Ascending aorta (tissue), 2 donors: Measurements from ENCODE around the gene ASCC1. TPM values are rescaled to one million over a fixed set of nuclear protein-coding genes. Genes with fewer than 3 reads are reported as not detected.

Source experiments
- DNase-seq, 2 donors: peaks; one replicate each; pipeline ENCODE4 v3.0.0-alpha.2; 2019; ENCODE audit warnings: low spot score in 2 of 2
- H3K27ac ChIP-seq, 2 donors: fragments of 200-600 bp; sonication (generic); one replicate each; pipeline ENCODE4 v1.5.1; 2016 to 2017; ENCODE audit warnings: mild to moderate bottlenecking in 1 of 2
- H3K27me3 ChIP-seq: fragments of 200-600 bp; sonication (generic); one replicate; pipeline ENCODE4 v1.5.1; 2017
- H3K36me3 ChIP-seq, 2 donors: fragments of 200-600 bp; sonication (generic); one replicate each; pipeline ENCODE4 v1.5.1; 2016
- H3K4me1 ChIP-seq, 2 donors: fragments of 200-600 bp; sonication (generic); one replicate each; pipeline ENCODE4 v1.5.1; 2016 to 2017; ENCODE audit warnings: mild to moderate bottlenecking in 1 of 2
- H3K4me3 ChIP-seq, 2 donors: fragments of 200-600 bp; sonication (generic); one replicate each; pipeline ENCODE4 v1.5.1; 2016 to 2017; ENCODE audit warnings: mild to moderate bottlenecking in 1 of 2
- H3K9me3 ChIP-seq, 2 donors: fragments of 200-600 bp; sonication (generic); one replicate each; pipeline ENCODE4 v1.5.1; 2016
- CTCF ChIP-seq, 3 experiments: fragments of 200-600 bp in 2 of 3; fragments of 450-650 bp in 1 of 3; sonication (generic) in 2 of 3; IDR thresholded peaks; one replicate each; pipeline ENCODE4 v1.5.1; 2016 to 2019; ENCODE audit warnings: antibody characterized with exemption in 3 of 3, mild to moderate bottlenecking in 1 of 3, moderate library complexity in 1 of 3
- intact Hi-C: fragments of 100-400 bp; cut with DNase I; formaldehyde crosslinking; loops from one replicate; pipeline ENCODE4 v1.15.1; 2023
- total RNA-seq: library from RNA; depleted of rRNA; stranded (reverse); fragments of >200 nt; gene quantifications from one replicate; pipeline ENCODE4 v1.1.0, GENCODE V29; 2016

The ASCC1 gene
- total RNA-seq, 1 donor from 2014 or later: 5.5 TPM

GRCh38 chr10:72243822-72244437 is 27.9 kb upstream of the ASCC1 start:
- Histone ChIP-seq H3K36me3 (no peaks in the 10 kb centered on the region), H3K27me3 (no peaks in the 10 kb centered on the region), H3K4me1 (peaks cover 39 to 68% of the 10 kb centered on the region in 2 donors), H3K9me3 (no peaks in the 10 kb centered on the region), H3K27ac (peak overlapping the region; percentile 84 to 97), H3K4me3 (peak overlapping the region in 1 of 2 donors; percentile 2)
- peak in 1 of 2 donors; percentile 90 for DNase-seq
- peak in 2 of 3 experiments; percentile 18 to 23 for TF ChIP-seq CTCF (IDR thresholded peaks at IDR 0.05)
- intact Hi-C loops: no loop called here

GRCh38 chr10:72242675-72243074 is 26.6 kb upstream of the ASCC1 start:
- intact Hi-C loops: no loop called here
- peak in 1 of 2 donors; percentile 85 for DNase-seq
- Histone ChIP-seq H3K36me3 (peaks cover 0 to 9% of the 10 kb centered on the region in 2 donors), H3K4me3 (no peak overlapping the region), H3K9me3 (no peaks in the 10 kb centered on the region), H3K4me1 (peaks cover 36 to 59% of the 10 kb centered on the region in 2 donors), H3K27ac (peak overlapping the region; percentile 84 to 97), H3K27me3 (no peaks in the 10 kb centered on the region)
- TF ChIP-seq CTCF (IDR thresholded peaks at IDR 0.05): no peak

- Histone ChIP-seq H3K9me3 (no peaks in the 10 kb centered on the region), H3K4me1 (peaks cover 27 to 50% of the 10 kb centered on the region in 2 donors), H3K36me3 (peaks cover 0 to 17% of the 10 kb centered on the region in 2 donors), H3K27me3 (no peaks in the 10 kb centered on the region), H3K27ac (peak overlapping the region; percentile 84 to 97), H3K4me3 (no peak overlapping the region)
- no peak for TF ChIP-seq CTCF (IDR thresholded peaks at IDR 0.05)
- intact Hi-C loops: no loop called here
- DNase-seq: no peak
Measured at GRCh38 chr10:72241691-72242252, 25.7 kb upstream of the ASCC1 start.

- peaks cover 7 to 28% of the 10 kb centered on the region in 2 donors for H3K36me3 ChIP-seq
- H3K4me3 ChIP-seq: no peak overlapping the region
- H3K9me3 ChIP-seq: no peaks in the 10 kb centered on the region
- TF ChIP-seq CTCF (IDR thresholded peaks at IDR 0.05): no peak
- no peaks in the 10 kb centered on the region for H3K27me3 ChIP-seq
- H3K4me1 ChIP-seq: peaks cover 17 to 36% of the 10 kb centered on the region in 2 donors
- H3K27ac ChIP-seq: no peak overlapping the region
- DNase-seq: no peak
- intact Hi-C loops: no loop called here
Measured at GRCh38 chr10:72240371-72240770, 24.3 kb upstream of the ASCC1 start.

GRCh38 chr10:72239409-72239808 is 23.3 kb upstream of the ASCC1 start:
- intact Hi-C loops: no loop called here
- TF ChIP-seq CTCF (IDR thresholded peaks at IDR 0.05): no peak
- DNase-seq: no peak
- no peak overlapping the region for H3K4me3 ChIP-seq
- no peaks in the 10 kb centered on the region for H3K9me3 ChIP-seq
- peaks cover 10 to 26% of the 10 kb centered on the region in 2 donors for H3K4me1 ChIP-seq
- peaks cover 15 to 37% of the 10 kb centered on the region in 2 donors for H3K36me3 ChIP-seq
- no peaks in the 10 kb centered on the region for H3K27me3 ChIP-seq
- no peak overlapping the region for H3K27ac ChIP-seq
